ENCODE data around the gene AZIN2.

- TF ChIP-seq ELF4 (IDR thresholded peaks at IDR 0.05) (no peak), FOXK2 (IDR thresholded peaks at IDR 0.05) (no peak)
Observed at GRCh38 chr1:33041026-33041425, 39.9 kb upstream of the AZIN2 start.
